GM18517 (cell line): ENCODE results near the gene CNIH2.
"Not testable (repeated sequence)": the region's sequence is repeated elsewhere in the genome, so short reads cannot be mapped to it uniquely, and the experiment has no call there.

Experiments used
- ATAC-seq: cut with Tn5 transposase; IDR thresholded peaks from one replicate; pipeline ENCODE4 v1.9.1; 2021; ENCODE audit warnings: mild to moderate bottlenecking, moderate library complexity; ENCODE audit not compliant: unreplicated experiment

The CNIH2 gene

GRCh38 chr11:66313321-66314185, 35.6 kb downstream of the CNIH2 start:
- ATAC-seq, result no peak

DNA sequence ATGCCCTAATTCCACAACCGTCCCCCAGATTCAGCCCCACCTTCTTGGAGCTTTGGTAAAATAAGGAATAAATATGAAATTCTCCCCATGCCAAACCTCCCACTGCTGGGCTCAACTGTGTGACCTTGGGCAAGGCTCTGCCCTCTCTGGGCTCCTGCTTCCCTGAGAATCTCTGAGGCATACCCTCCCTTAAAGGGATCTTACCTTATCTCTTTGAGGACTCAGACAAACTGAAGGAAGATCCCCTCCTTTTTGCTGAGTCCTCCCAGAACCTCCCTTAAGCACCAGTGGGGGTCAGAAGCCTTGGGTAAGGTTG, 36.2 kb downstream of the CNIH2 start:
- ATAC-seq, result no peak

DNA sequence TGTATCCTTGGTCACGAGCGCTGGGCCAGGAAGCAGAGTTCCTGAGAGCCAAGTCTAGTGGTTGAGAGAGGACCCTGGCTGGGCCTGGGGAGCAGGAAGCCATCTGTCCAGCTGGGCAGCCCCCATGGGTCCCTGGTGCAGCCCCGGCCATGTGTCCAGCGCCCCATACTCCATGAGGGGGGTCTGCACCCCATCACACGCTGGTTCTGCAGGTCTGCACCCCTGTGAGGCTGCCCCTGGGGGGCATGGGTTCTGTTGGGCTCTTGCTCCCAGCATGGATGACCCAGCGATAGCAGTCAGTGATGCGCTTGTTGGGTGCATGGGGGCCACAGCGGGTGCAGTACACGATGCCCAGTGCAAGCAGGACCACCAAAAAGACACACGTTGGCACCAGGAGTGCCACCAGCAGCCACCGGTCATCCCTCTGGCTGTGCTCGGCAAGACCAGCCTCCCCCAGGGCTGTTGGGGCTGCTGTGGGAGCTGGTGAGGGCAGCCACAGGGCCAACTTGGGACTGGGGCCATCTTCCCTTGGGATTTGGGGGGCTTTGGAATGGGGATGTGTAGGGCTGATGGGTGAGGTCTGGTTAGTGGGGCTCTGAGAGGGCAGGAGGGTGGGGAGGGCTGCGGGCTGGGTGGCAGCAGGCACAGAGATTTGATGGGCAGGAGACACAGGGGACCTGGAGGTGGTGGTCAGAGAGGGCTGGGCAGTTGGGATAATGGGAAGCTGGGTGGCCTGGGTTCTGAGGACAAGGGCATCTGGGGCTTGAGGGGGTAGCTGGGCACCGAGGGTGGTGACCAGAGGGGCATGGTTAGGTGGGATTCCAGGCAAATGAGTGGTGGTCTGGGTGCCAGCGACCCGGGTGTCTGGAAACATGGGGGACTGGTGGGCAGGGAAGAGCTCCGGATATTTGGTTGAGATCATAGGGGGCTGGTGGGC, 36.9 kb downstream of the CNIH2 start:
- no peak for ATAC-seq

- no peak for ATAC-seq
Measured at GRCh38 chr11:66315498-66315885, 37.5 kb downstream of the CNIH2 start.

GRCh38 chr11:66315921-66316811, 38.2 kb downstream of the CNIH2 start:
- ATAC-seq, result no peak

- ATAC-seq, result no peak
Measured at GRCh38 chr11:66316849-66317251, 38.9 kb downstream of the CNIH2 start, which contains the start of gene CD248. Gene CD248, minus strand, starts transcription at chr11:66317044. Its CDS starts 17 bp downstream, at chr11:66317027.

- ATAC-seq, result no peak
Measured at GRCh38 chr11:66317322-66317722, 39.3 kb downstream of the CNIH2 start.

DNA sequence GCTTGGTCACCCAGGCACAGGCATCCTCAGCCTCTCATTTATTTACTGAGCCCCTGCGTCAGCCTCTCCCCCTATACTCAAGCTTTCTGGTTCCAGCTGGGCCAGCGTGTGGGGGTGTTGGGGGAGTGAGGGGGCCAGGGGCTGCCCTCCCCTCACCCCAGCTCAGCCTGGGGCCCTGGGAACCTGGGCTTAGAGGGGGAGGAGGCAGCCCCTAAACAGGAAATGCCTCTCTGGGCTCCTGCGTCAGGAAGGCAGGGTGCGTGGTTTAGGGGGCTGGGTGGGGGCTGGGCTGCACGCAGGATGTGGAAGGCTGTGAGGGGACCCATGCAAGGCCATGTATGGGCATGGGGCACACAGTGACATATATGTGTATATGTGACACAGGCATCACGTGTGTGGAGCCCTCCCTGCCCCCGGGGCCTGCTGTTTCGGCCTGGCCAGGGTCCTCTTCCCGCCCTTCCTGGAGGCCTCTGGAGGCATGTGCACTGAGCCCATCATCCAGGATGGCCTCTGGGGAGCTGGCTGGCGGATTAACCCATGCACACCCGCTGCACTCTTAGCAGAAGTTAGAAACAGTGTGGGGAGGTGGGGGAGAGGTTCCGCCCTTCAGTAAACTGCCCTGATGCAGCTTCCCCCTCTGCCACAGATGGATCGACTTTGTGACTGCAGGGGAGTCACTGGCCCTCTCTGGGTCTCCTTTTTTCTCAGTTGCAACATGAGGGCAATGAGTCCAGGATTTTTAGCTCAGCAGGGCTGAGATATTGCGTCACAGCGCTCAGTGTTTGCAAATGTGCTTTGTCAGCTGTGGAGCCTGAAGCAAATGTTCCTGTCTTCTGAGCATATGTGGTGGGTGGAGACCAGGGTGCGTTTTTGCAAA, 40.0 kb downstream of the CNIH2 start:
- ATAC-seq, result no peak

- no peak for ATAC-seq
Measured at GRCh38 chr11:66318600-66318970, 40.6 kb downstream of the CNIH2 start.

GRCh38 chr11:66320289-66320688, 42.3 kb downstream of the CNIH2 start:
- not testable (repeated sequence) for ATAC-seq

DNA sequence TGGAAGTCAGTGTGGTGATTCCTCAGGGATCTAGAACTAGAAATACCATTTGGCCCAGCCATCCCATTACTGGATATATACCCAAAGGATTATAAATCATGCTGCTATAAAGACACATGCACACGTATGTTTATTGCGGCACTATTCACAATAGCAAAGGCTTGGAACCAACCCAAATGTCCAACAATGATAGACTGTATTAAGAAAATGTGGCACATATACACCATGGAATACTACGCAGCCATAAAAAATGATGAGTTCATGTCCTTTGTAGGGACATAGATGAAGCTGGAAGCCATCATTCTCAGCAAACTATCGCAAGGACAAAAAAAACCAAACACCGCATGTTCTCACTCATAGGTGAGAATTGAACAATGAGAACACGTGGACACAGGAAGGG, 42.8 kb downstream of the CNIH2 start:
- not testable (repeated sequence) for ATAC-seq

DNA sequence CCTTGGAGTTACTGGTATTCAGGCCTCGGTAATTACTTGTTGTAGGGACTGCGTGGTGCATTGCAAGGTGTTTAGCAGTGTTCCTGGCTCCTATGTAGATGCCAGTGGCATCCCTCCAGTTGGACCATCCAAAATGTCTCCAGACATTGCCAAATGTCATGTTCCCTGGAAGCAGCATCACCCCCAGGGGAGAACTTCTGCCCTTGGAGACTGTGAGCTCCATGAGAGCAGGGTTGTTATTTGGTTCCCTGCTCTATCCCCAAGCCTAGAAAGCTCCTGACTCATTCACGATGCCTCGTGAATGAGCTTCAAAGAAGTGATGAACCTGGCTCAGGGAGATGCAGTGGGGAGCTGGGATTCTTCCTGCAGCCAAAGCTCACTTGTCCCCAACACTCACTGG, 43.6 kb downstream of the CNIH2 start:
- no peak for ATAC-seq

DNA sequence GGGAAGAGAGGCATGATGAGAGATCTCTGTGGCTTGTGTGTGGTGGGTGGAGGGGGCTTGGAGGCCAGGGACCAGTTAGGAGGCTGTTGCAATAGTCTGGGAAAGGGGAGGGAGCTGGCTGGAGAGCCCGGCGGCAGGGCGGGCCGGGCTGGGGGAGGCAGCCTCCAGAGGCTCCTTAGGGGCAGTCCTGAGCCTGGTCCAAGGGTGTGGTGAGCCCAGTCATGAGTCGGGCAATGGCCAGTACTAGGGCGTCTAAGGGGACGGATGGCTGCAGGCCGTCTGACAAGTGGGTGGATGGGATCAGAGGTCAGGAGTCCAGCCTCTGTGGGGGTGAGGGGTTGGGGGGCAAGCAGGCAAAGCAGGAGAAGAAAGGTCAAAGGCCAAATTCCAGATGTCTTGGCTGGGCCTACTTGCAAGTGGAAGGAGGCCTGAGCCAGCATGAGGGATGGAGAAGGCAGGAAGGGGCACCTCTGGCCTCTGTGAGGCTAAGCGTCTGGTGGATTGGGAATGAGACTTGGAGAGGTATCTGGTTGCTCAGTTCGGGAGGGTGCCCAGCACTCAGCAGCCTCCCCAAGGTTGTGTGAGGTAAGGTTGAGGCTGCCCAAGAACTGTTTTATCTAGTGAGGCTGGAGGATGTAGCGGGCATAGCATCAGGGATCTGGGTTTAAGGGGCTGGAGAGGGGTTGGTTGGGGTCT, 44.9 kb downstream of the CNIH2 start:
- ATAC-seq, result no peak

GRCh38 chr11:66323684-66324083, 45.7 kb downstream of the CNIH2 start:
- no peak for ATAC-seq

DNA sequence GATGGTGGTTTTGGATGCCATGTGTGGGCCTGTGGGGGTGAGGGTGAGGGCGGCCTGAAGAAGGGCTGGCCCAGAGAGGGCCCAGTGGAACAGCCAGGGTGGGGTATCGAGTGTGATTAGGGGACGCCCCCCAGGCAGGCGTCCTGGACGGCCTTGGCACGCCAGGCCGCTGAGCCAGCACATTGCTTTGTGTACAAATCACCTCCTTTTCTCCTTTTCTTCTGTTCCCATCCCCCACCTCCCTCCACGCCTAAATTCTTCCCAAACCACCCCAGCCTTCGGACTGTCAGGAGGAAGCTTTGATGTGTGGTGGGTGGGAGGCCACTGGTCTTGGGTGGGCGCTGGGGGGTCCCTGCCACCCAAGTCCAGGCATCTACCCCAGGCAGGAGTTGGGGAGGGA, 46.7 kb downstream of the CNIH2 start:
- no peak for ATAC-seq

DNA sequence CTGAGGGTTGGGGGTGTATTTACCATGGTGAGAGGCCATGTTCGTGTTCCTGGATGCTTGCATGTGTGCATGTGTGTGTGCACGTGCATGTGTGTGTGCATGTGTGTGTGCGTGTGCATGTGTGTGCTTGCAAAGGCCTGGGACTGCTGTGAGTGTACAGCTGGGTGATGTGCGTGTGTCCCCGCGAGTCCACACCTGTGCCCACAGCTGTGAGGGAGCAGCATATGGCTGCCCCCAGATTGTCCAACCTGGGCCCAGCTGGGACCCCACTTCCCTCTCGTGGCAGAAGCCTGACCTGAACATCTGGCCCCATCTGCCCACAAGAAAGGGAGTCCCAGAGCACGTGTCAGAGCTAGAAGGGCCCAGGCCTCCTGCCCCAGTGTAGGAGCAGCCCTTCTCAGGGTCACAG, 47.3 kb downstream of the CNIH2 start:
- ATAC-seq, result no peak

- ATAC-seq, result no peak
Measured at GRCh38 chr11:66326261-66327111, 48.5 kb downstream of the CNIH2 start.
